Activated naive CD8-positive, alpha-beta T cell treated with anti-CD3 and anti-CD28 coated beads, Interleukin-2, amount 50 U/mL, for 24 hours (primary cell): ENCODE measurements around the gene NOX3.
A peak's percentile ranks its signal among the peaks of the same experiment; 100 is the strongest.

Source experiments
- ATAC-seq: fragments of 150-1000 bp; cut with Tn5 transposase; one replicate; pipeline ENCODE4 v1.10.0; 2021
- DNase-seq: peaks from one replicate; pipeline ENCODE4 v3.0.0; 2021
- H3K27ac Mint-ChIP-seq: one replicate; pipeline ENCODE4 v1.8.0; 2021; ENCODE audit warnings: mild to moderate bottlenecking, mixed read lengths
- H3K27me3 Mint-ChIP-seq: one replicate; pipeline ENCODE4 v1.8.0; 2021; ENCODE audit warnings: mixed read lengths
- H3K36me3 Mint-ChIP-seq: one replicate; pipeline ENCODE4 v1.8.0; 2021; ENCODE audit warnings: low read depth, mixed read lengths
- H3K4me1 Mint-ChIP-seq: one replicate; pipeline ENCODE4 v1.8.0; 2021; ENCODE audit warnings: mixed read lengths
- H3K4me3 Mint-ChIP-seq: one replicate; pipeline ENCODE4 v1.8.0; 2021; ENCODE audit warnings: mild to moderate bottlenecking, moderate library complexity, mixed read lengths
- H3K9me3 Mint-ChIP-seq: one replicate; pipeline ENCODE4 v1.8.0; 2021; ENCODE audit warnings: mixed read lengths

Gene NOX3

GRCh38 chr6:155449450-155450239 lies 6.0 kb downstream of the NOX3 start:
- Mint-ChIP-seq H3K9me3 (no peaks in the 10 kb centered on the region), H3K27me3 (peaks cover 2% of the 10 kb centered on the region), H3K4me3 (no peak overlapping the region), H3K4me1 (peaks cover 14% of the 10 kb centered on the region), H3K36me3 (no peaks in the 10 kb centered on the region), H3K27ac (no peak overlapping the region)
- DNase-seq (no peak), ATAC-seq (no peak)

GRCh38 chr6:155448668-155449449 lies 6.8 kb downstream of the NOX3 start:
- no peak for DNase-seq
- ATAC-seq, result no peak
- Mint-ChIP-seq H3K4me1 (peaks cover 22% of the 10 kb centered on the region), H3K27me3 (peaks cover 2% of the 10 kb centered on the region), H3K27ac (no peak overlapping the region), H3K36me3 (no peaks in the 10 kb centered on the region), H3K4me3 (no peak overlapping the region), H3K9me3 (no peaks in the 10 kb centered on the region)

GRCh38 chr6:155447949-155448348 lies 7.7 kb downstream of the NOX3 start:
- peaks cover 2% of the 10 kb centered on the region for H3K27me3 Mint-ChIP-seq
- H3K4me3 Mint-ChIP-seq, result no peak overlapping the region
- DNase-seq (no peak), ATAC-seq (no peak)
- H3K4me1 Mint-ChIP-seq, result peaks cover 23% of the 10 kb centered on the region
- no peaks in the 10 kb centered on the region for H3K36me3 Mint-ChIP-seq
- H3K9me3 Mint-ChIP-seq, result no peaks in the 10 kb centered on the region
- no peak overlapping the region for H3K27ac Mint-ChIP-seq

GRCh38 chr6:155444952-155445903 lies 10.4 kb downstream of the NOX3 start:
- peaks cover 23% of the 10 kb centered on the region for H3K4me1 Mint-ChIP-seq
- no peaks in the 10 kb centered on the region for H3K36me3 Mint-ChIP-seq
- H3K9me3 Mint-ChIP-seq, result no peaks in the 10 kb centered on the region
- peaks cover 2% of the 10 kb centered on the region for H3K27me3 Mint-ChIP-seq
- no peak overlapping the region for H3K4me3 Mint-ChIP-seq
- DNase-seq (no peak), ATAC-seq (peak; percentile 57)
- H3K27ac Mint-ChIP-seq, result no peak overlapping the region

- no peak for DNase-seq
- Mint-ChIP-seq H3K27me3 (peaks cover 2% of the 10 kb centered on the region), H3K9me3 (no peaks in the 10 kb centered on the region), H3K27ac (peak overlapping the region; percentile 74), H3K4me3 (no peak overlapping the region), H3K36me3 (no peaks in the 10 kb centered on the region), H3K4me1 (peaks cover 24% of the 10 kb centered on the region)
- ATAC-seq, result no peak
Measured at GRCh38 chr6:155444120-155444917, 11.3 kb downstream of the NOX3 start.

GRCh38 chr6:155443168-155443567 lies 12.5 kb downstream of the NOX3 start:
- H3K4me3 Mint-ChIP-seq, result no peak overlapping the region
- H3K27ac Mint-ChIP-seq, result no peak overlapping the region
- no peaks in the 10 kb centered on the region for H3K9me3 Mint-ChIP-seq
- peaks cover 22% of the 10 kb centered on the region for H3K4me1 Mint-ChIP-seq
- no peaks in the 10 kb centered on the region for H3K36me3 Mint-ChIP-seq
- ATAC-seq (no peak), DNase-seq (no peak)
- H3K27me3 Mint-ChIP-seq, result no peaks in the 10 kb centered on the region

- ATAC-seq (no peak), DNase-seq (no peak)
- Mint-ChIP-seq H3K4me1 (peaks cover 22% of the 10 kb centered on the region), H3K9me3 (no peaks in the 10 kb centered on the region), H3K4me3 (no peak overlapping the region), H3K27me3 (no peaks in the 10 kb centered on the region), H3K36me3 (no peaks in the 10 kb centered on the region), H3K27ac (no peak overlapping the region)
Measured at GRCh38 chr6:155442562-155442961, 13.1 kb downstream of the NOX3 start.

GRCh38 chr6:155441112-155441465 lies 14.6 kb downstream of the NOX3 start:
- Mint-ChIP-seq H3K27ac (no peak overlapping the region), H3K4me1 (peaks cover 24% of the 10 kb centered on the region), H3K36me3 (no peaks in the 10 kb centered on the region), H3K9me3 (no peaks in the 10 kb centered on the region), H3K27me3 (no peaks in the 10 kb centered on the region), H3K4me3 (no peak overlapping the region)
- DNase-seq, result no peak
- ATAC-seq, result no peak

GRCh38 chr6:155440398-155441111 lies 15.1 kb downstream of the NOX3 start:
- no peak for ATAC-seq
- DNase-seq, result no peak
- no peaks in the 10 kb centered on the region for H3K36me3 Mint-ChIP-seq
- no peak overlapping the region for H3K4me3 Mint-ChIP-seq
- no peaks in the 10 kb centered on the region for H3K9me3 Mint-ChIP-seq
- H3K27me3 Mint-ChIP-seq, result no peaks in the 10 kb centered on the region
- peaks cover 24% of the 10 kb centered on the region for H3K4me1 Mint-ChIP-seq
- H3K27ac Mint-ChIP-seq, result no peak overlapping the region

GRCh38 chr6:155439376-155439775 lies 16.3 kb downstream of the NOX3 start:
- H3K4me3 Mint-ChIP-seq, result no peak overlapping the region

GRCh38 chr6:155436981-155437749 lies 18.5 kb downstream of the NOX3 start:
- Mint-ChIP-seq H3K36me3 (no peaks in the 10 kb centered on the region), H3K4me3 (no peak overlapping the region), H3K27ac (no peak overlapping the region), H3K4me1 (peaks cover 6% of the 10 kb centered on the region), H3K27me3 (no peaks in the 10 kb centered on the region), H3K9me3 (no peaks in the 10 kb centered on the region)
- DNase-seq (no peak), ATAC-seq (no peak)

More at GRCh38 chr6:155439376-155439775, 16.3 kb downstream of the NOX3 start:
- ATAC-seq (no peak), DNase-seq (no peak)
- Mint-ChIP-seq H3K4me1 (peaks cover 12% of the 10 kb centered on the region), H3K27ac (no peak overlapping the region), H3K9me3 (no peaks in the 10 kb centered on the region), H3K27me3 (no peaks in the 10 kb centered on the region), H3K36me3 (no peaks in the 10 kb centered on the region)

- DNase-seq, result no peak
- peaks cover 6% of the 10 kb centered on the region for H3K4me1 Mint-ChIP-seq
- ATAC-seq, result no peak
- H3K9me3 Mint-ChIP-seq, result no peaks in the 10 kb centered on the region
- H3K4me3 Mint-ChIP-seq, result no peak overlapping the region
- no peaks in the 10 kb centered on the region for H3K27me3 Mint-ChIP-seq
- H3K36me3 Mint-ChIP-seq, result no peaks in the 10 kb centered on the region
- no peak overlapping the region for H3K27ac Mint-ChIP-seq
Measured at GRCh38 chr6:155434829-155435423, 20.7 kb downstream of the NOX3 start.
